Liver (tissue), 9 donors: ENCODE results near the gene NIPSNAP2. TPM values are rescaled to one million over a fixed set of nuclear protein-coding genes. Genes with fewer than 3 reads are reported as not detected.
A peak's percentile ranks its signal among the peaks of the same experiment; 100 is the strongest.
"Not testable (repeated sequence)": the region's sequence is repeated elsewhere in the genome, so short reads cannot be mapped to it uniquely, and the experiment has no call there.

Experiments used
- DNase-seq: peaks from one replicate; pipeline ENCODE4 v3.0.0-alpha.2; 2017; ENCODE audit warnings: low spot score
- H3K27ac ChIP-seq, 2 donors: one replicate each; pipeline ENCODE4 v1.7.0; 2013; ENCODE audit warnings: inconsistent platforms in 2 of 2, low read length in 2 of 2, control low read depth in 1 of 2, low read depth in 1 of 2, mild to moderate bottlenecking in 1 of 2
- H3K27me3 ChIP-seq, 4 donors: one replicate each; pipeline versions ENCODE4 v1.6.1 to v1.7.0; 2013; ENCODE audit warnings: low read length in 3 of 4, inconsistent platforms in 1 of 4, mild to moderate bottlenecking in 1 of 4, moderate library complexity in 1 of 4; ENCODE audit not compliant: control insufficient read depth in 4 of 4, insufficient read depth in 4 of 4
- H3K36me3 ChIP-seq, 4 donors: one replicate each; pipeline versions ENCODE4 v1.6.1 to v1.7.0; 2013; ENCODE audit warnings: low read length in 3 of 4, mild to moderate bottlenecking in 3 of 4, low read depth in 1 of 4, moderate library complexity in 1 of 4; ENCODE audit not compliant: control insufficient read depth in 4 of 4, insufficient read depth in 3 of 4
- H3K4me1 ChIP-seq, 4 donors: one replicate each; pipeline versions ENCODE4 v1.6.1 to v1.7.0; 2013; ENCODE audit warnings: low read length in 3 of 4, mild to moderate bottlenecking in 3 of 4, moderate library complexity in 1 of 4; ENCODE audit not compliant: control insufficient read depth in 4 of 4, insufficient read depth in 4 of 4
- H3K4me3 ChIP-seq, 3 donors: one replicate each; pipeline versions ENCODE4 v1.6.1 to v1.7.0; 2013; ENCODE audit warnings: low read length in 3 of 3, control low read depth in 1 of 3, low read depth in 1 of 3, mild to moderate bottlenecking in 1 of 3
- H3K9ac ChIP-seq, 2 donors: one replicate each; pipeline ENCODE4 v1.7.0; 2013; ENCODE audit warnings: low read length in 2 of 2, mild to moderate bottlenecking in 2 of 2, moderate library complexity in 2 of 2, control low read depth in 1 of 2, low read depth in 1 of 2
- H3K9me3 ChIP-seq, 4 donors: one replicate each; pipeline versions ENCODE4 v1.6.1 to v1.7.0; 2013; ENCODE audit warnings: low read length in 3 of 4; ENCODE audit not compliant: control insufficient read depth in 4 of 4
- ATF3 ChIP-seq: IDR thresholded peaks from 2 replicates; pipeline ENCODE4 v1.6.1; 2016; ENCODE audit warnings: antibody characterized with exemption
- FOXA1 ChIP-seq: IDR thresholded peaks from 2 replicates; pipeline ENCODE4 v1.6.1; 2016; ENCODE audit warnings: antibody characterized with exemption
- FOXA2 ChIP-seq: IDR thresholded peaks from 2 replicates; pipeline ENCODE4 v1.6.1; 2016; ENCODE audit warnings: antibody characterized with exemption
- GABPA ChIP-seq, 2 donors: IDR thresholded peaks in 1 of 2; conservative IDR thresholded peaks in 1 of 2; 2 replicates each; pipeline ENCODE4 v1.6.1; 2016; ENCODE audit warnings: antibody characterized with exemption in 2 of 2, mild to moderate bottlenecking in 1 of 2, moderate library complexity in 1 of 2
- HNF4A ChIP-seq, 2 donors: conservative IDR thresholded peaks; 2 replicates each; pipeline ENCODE4 v1.6.1; 2016; ENCODE audit warnings: antibody characterized with exemption in 2 of 2, mild to moderate bottlenecking in 2 of 2
- JUND ChIP-seq, 2 donors: IDR thresholded peaks; 2 replicates each; pipeline ENCODE4 v1.6.1; 2016; ENCODE audit warnings: antibody characterized with exemption in 2 of 2
- NR2F2 ChIP-seq: IDR thresholded peaks from 2 replicates; pipeline ENCODE4 v1.6.1; 2016; ENCODE audit warnings: antibody characterized with exemption
- RAD21 ChIP-seq, 2 donors: IDR thresholded peaks; 2 replicates each; pipeline ENCODE4 v1.6.1; 2016; ENCODE audit warnings: antibody characterized with exemption in 2 of 2, mild to moderate bottlenecking in 2 of 2
- REST ChIP-seq: IDR thresholded peaks from 2 replicates; pipeline ENCODE4 v1.6.1; 2016; ENCODE audit warnings: antibody characterized with exemption, mild to moderate bottlenecking
- RXRA ChIP-seq, 2 donors: IDR thresholded peaks; 2 replicates each; pipeline ENCODE4 v1.6.1; 2017 to 2018; ENCODE audit warnings: antibody characterized with exemption in 2 of 2, mild to moderate bottlenecking in 1 of 2
- SP1 ChIP-seq: IDR thresholded peaks from 2 replicates; pipeline ENCODE4 v1.6.1; 2018; ENCODE audit warnings: antibody characterized with exemption, mild to moderate bottlenecking
- TAF1 ChIP-seq: conservative IDR thresholded peaks from 2 replicates; pipeline ENCODE4 v1.6.1; 2016; ENCODE audit warnings: antibody characterized with exemption, mild to moderate bottlenecking
- WGBS: extraction: QIAGEN DNeasy Blood & Tissue Kit; methylation state at CpG from one replicate; pipeline ENCODE4 v1.1.7; 2013; 5-methylcytosine and 5-hydroxymethylcytosine counted together
- polyA plus RNA-seq, 2 donors: library from polyadenylated mRNA; stranded (reverse) in 1 of 2; unstranded in 1 of 2; fragments of 200-250 nt in 1 of 2; fragments of >200 nt in 1 of 2; fragmentation: Nextera tagmentation in 1 of 2; extraction: Ambion mirVana in 1 of 2; gene quantifications; one replicate each; pipeline versions ENCODE4 v1.2.1 to v1.2.3, GENCODE V29; 2013 to 2015
- total RNA-seq, 2 donors: library from RNA; depleted of rRNA; stranded (reverse); fragments of >200 nt; gene quantifications; one replicate each; pipeline ENCODE4 v1.2.3, GENCODE V29; 2014
- TF ChIP-seq, protein P1 (sequence below): fragments of 150-350 bp; IDR thresholded peaks from 2 replicates; pipeline ENCODE4 v1.5.1; 2017; ENCODE audit warnings: improper control_type of control experiment, low read depth, low read length; ENCODE audit not compliant: missing input control
- TF ChIP-seq, protein P2 (sequence below): IDR thresholded peaks from 2 replicates; pipeline ENCODE4 v1.6.1; 2016; ENCODE audit warnings: antibody characterized with exemption
- TF ChIP-seq, protein P3 (sequence below): IDR thresholded peaks from 2 replicates; pipeline ENCODE4 v1.6.1; 2016; ENCODE audit warnings: antibody characterized with exemption
- donor health status: healthy.
- donor health status: healthy.
- donor health status: healthy.
- donor health status: healthy.
- donor health status: healthy.

Gene NIPSNAP2
- total and polyA plus RNA-seq, 4 donors = 6.0 to 20.4 (median 11.8) TPM

DNA sequence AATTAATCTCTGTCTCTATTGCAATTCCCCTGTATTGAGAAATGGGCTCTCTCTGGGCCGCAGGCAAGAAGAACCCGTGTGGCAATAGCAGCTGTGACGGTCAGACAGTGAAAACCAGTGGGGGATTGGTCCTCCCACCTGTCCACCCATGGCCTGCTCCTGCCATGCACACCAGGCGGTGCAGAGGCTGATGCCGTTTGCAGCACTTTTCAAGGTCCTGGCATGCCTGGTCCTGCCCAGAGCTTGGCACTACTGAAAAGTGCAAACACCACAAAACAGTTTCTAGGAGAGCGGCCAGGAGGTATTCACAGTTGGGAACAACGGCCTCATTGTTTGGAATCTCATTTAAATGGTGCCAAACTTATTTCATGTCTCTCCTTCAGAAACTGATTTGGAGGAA, 45.3 kb downstream of the NIPSNAP2 start:
- 31% methylated on average over 7 of the region's 7 CpGs for WGBS
- H3K36me3 ChIP-seq = peaks cover 0 to 6% (median 0%) of the 10 kb centered on the region in 4 donors
- DNase-seq = no peak
- H3K4me1 ChIP-seq = peaks cover 0 to 3% (median 0%) of the 10 kb centered on the region in 4 donors
- H3K27me3 ChIP-seq = no peaks in the 10 kb centered on the region
- no peaks in the 10 kb centered on the region for H3K9me3 ChIP-seq
- no peak overlapping the region for H3K4me3 ChIP-seq
- H3K9ac ChIP-seq = no peak overlapping the region
- no peak overlapping the region for H3K27ac ChIP-seq
- TF ChIP-seq SP1 (no peak), GABPA (IDR thresholded peaks at IDR 0.05 in 1 of 2, conservative IDR thresholded peaks at IDR 0.05 in 1 of 2) (no peak), FOXA1 (no peak), RXRA (IDR thresholded peaks at IDR 0.05) (peak in 1 of 2 donors; percentile 29), TAF1 (no peak), REST (no peak), RAD21 (IDR thresholded peaks at IDR 0.05) (peak; percentile 16 to 46), ATF3 (no peak)
- TF ChIP-seq, protein P1, sequence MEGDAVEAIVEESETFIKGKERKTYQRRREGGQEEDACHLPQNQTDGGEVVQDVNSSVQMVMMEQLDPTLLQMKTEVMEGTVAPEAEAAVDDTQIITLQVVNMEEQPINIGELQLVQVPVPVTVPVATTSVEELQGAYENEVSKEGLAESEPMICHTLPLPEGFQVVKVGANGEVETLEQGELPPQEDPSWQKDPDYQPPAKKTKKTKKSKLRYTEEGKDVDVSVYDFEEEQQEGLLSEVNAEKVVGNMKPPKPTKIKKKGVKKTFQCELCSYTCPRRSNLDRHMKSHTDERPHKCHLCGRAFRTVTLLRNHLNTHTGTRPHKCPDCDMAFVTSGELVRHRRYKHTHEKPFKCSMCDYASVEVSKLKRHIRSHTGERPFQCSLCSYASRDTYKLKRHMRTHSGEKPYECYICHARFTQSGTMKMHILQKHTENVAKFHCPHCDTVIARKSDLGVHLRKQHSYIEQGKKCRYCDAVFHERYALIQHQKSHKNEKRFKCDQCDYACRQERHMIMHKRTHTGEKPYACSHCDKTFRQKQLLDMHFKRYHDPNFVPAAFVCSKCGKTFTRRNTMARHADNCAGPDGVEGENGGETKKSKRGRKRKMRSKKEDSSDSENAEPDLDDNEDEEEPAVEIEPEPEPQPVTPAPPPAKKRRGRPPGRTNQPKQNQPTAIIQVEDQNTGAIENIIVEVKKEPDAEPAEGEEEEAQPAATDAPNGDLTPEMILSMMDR = no peak
- TF ChIP-seq, protein P2, sequence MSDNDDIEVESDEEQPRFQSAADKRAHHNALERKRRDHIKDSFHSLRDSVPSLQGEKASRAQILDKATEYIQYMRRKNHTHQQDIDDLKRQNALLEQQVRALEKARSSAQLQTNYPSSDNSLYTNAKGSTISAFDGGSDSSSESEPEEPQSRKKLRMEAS = peak; percentile 19

- peaks cover 3 to 19% (median 8%) of the 10 kb centered on the region in 4 donors for H3K36me3 ChIP-seq
- not testable (repeated sequence) for H3K27me3 ChIP-seq, H3K9me3 ChIP-seq, DNase-seq, H3K4me3 ChIP-seq, H3K4me1 ChIP-seq, H3K9ac ChIP-seq, H3K27ac ChIP-seq
- WGBS = 92% methylated on average over 3 of the region's 3 CpGs
Measured at GRCh38 chr7:56017015-56017414, 52.6 kb downstream of the NIPSNAP2 start.

- Histone ChIP-seq H3K9me3 (no peaks in the 10 kb centered on the region), H3K27ac (no peak overlapping the region), H3K4me3 (no peak overlapping the region), H3K4me1 (no peaks in the 10 kb centered on the region), H3K27me3 (no peaks in the 10 kb centered on the region), H3K36me3 (peaks cover 5 to 13% (median 8%) of the 10 kb centered on the region in 4 donors), H3K9ac (no peak overlapping the region)
- no peak for TF ChIP-seq FOXA2
- TF ChIP-seq, protein P3, sequence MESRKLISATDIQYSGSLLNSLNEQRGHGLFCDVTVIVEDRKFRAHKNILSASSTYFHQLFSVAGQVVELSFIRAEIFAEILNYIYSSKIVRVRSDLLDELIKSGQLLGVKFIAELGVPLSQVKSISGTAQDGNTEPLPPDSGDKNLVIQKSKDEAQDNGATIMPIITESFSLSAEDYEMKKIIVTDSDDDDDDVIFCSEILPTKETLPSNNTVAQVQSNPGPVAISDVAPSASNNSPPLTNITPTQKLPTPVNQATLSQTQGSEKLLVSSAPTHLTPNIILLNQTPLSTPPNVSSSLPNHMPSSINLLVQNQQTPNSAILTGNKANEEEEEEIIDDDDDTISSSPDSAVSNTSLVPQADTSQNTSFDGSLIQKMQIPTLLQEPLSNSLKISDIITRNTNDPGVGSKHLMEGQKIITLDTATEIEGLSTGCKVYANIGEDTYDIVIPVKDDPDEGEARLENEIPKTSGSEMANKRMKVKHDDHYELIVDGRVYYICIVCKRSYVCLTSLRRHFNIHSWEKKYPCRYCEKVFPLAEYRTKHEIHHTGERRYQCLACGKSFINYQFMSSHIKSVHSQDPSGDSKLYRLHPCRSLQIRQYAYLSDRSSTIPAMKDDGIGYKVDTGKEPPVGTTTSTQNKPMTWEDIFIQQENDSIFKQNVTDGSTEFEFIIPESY = no peak
- no peak for TF ChIP-seq TAF1
- no peak for TF ChIP-seq JUND (IDR thresholded peaks at IDR 0.05)
- TF ChIP-seq, protein P1 = no peak
- no peak for TF ChIP-seq NR2F2
- no peak for TF ChIP-seq RAD21 (IDR thresholded peaks at IDR 0.05)
- no peak for TF ChIP-seq HNF4A (conservative IDR thresholded peaks at IDR 0.05)
- TF ChIP-seq RXRA (IDR thresholded peaks at IDR 0.05) = no peak
- no peak for TF ChIP-seq SP1
- no peak for TF ChIP-seq GABPA (IDR thresholded peaks at IDR 0.05 in 1 of 2, conservative IDR thresholded peaks at IDR 0.05 in 1 of 2)
- no peak for DNase-seq
- 87% methylated on average over 9 of the region's 9 CpGs for WGBS
Measured at GRCh38 chr7:56019501-56019900, 55.1 kb downstream of the NIPSNAP2 start.
